Stimulated activated CD8-positive, alpha-beta memory T cell treated with anti-CD3 and anti-CD28 coated beads, Interleukin-7, amount 100 ng/mL, for 24 hours (primary cell): ENCODE data around the gene ERCC4.

ENCODE experiments used
- DNase-seq: peaks from one replicate; pipeline ENCODE4 v3.0.0-alpha.2; 2020; ENCODE audit warnings: low read depth

Gene ERCC4

GRCh38 chr16:13911306-13911705 is 8.6 kb upstream of the ERCC4 start:
- DNase-seq: no peak

- no peak for DNase-seq
These were observed 8.1 kb upstream of the ERCC4 start for GRCh38 chr16:13911871-13912270.

GRCh38 chr16:13912891-13913290 is 7.1 kb upstream of the ERCC4 start:
- DNase-seq: no peak

GRCh38 chr16:13913374-13914292 is 6.3 kb upstream of the ERCC4 start:
- DNase-seq: no peak

- DNase-seq: no peak
These were observed 4.8 kb upstream of the ERCC4 start for GRCh38 chr16:13915033-13915635.

GRCh38 chr16:13919330-13919682 is 648 bp upstream of the ERCC4 start:
- DNase-seq: no peak

- DNase-seq: no peak
These were observed 510 bp downstream of the ERCC4 start for GRCh38 chr16:13920510-13920818.

- no peak for DNase-seq
These were observed 1.4 kb downstream of the ERCC4 start for GRCh38 chr16:13921328-13921727.

- DNase-seq: no peak
These were observed 3.8 kb downstream of the ERCC4 start for GRCh38 chr16:13923703-13924298.

GRCh38 chr16:13926464-13926863 is 6.5 kb downstream of the ERCC4 start:
- no peak for DNase-seq

GRCh38 chr16:13926891-13927290 is 6.9 kb downstream of the ERCC4 start:
- no peak for DNase-seq

GRCh38 chr16:13928646-13929045 is 8.7 kb downstream of the ERCC4 start:
- DNase-seq: no peak

GRCh38 chr16:13931845-13932244 is 11.9 kb downstream of the ERCC4 start:
- no peak for DNase-seq

- DNase-seq: no peak
These were observed 15.5 kb downstream of the ERCC4 start for GRCh38 chr16:13935408-13935807.

- no peak for DNase-seq
These were observed 16.2 kb downstream of the ERCC4 start for GRCh38 chr16:13936155-13936554.

GRCh38 chr16:13936596-13937081 is 16.7 kb downstream of the ERCC4 start:
- DNase-seq: no peak

GRCh38 chr16:13937411-13937810 is 17.5 kb downstream of the ERCC4 start:
- DNase-seq: no peak

- no peak for DNase-seq
These were observed 18.5 kb downstream of the ERCC4 start for GRCh38 chr16:13938480-13938879.

- no peak for DNase-seq
These were observed 19.9 kb downstream of the ERCC4 start for GRCh38 chr16:13939821-13940220.

GRCh38 chr16:13940397-13940933 is 20.5 kb downstream of the ERCC4 start:
- DNase-seq: no peak

GRCh38 chr16:13944816-13945215 is 24.9 kb downstream of the ERCC4 start:
- DNase-seq: no peak

GRCh38 chr16:13945744-13946485 is 26.0 kb downstream of the ERCC4 start:
- DNase-seq: no peak
